ENCODE results near the gene SLFN13.
A peak's percentile ranks its signal among the peaks of the same experiment; 100 is the strongest.

The SLFN13 gene

DNA sequence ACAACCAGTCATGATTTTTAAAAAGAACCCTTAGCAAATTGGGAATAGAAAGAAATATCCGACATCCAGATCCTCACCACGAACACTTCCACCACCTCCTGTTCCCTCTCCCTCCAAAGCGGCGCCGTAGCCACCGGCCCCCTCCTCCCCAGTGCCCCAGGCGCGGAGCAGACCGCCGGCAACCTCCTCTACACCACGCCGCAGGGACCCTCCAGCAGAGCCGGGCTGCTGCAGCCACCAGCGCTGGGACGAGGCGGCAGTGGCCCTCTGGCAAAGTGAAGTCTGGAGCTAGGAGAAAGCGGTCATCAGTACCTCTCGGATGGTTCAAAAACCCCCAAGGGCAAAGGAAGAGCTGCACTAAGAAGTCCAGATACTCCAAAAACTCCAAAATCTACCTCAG is 41.4 kb upstream of the SLFN13 start:
- ATAC-seq (ENCODE audit: low read depth) (no peak), DNase-seq (ENCODE audit: low spot score) (no peak)
- no peaks in the 10 kb centered on the region for H3K36me3 ChIP-seq (ENCODE audit: low read depth)
- H3K9me3 ChIP-seq (ENCODE audit: severe bottlenecking), result peaks cover 3% of the 10 kb centered on the region
- H3K4me1 ChIP-seq (ENCODE audit: insufficient read depth, poor library complexity, severe bottlenecking), result no peaks in the 10 kb centered on the region
- H3K27ac ChIP-seq (ENCODE audit: poor library complexity, severe bottlenecking), result no peak overlapping the region
- no peak overlapping the region for H3K4me3 ChIP-seq (ENCODE audit: severe bottlenecking)
- TF ChIP-seq, protein P1, sequence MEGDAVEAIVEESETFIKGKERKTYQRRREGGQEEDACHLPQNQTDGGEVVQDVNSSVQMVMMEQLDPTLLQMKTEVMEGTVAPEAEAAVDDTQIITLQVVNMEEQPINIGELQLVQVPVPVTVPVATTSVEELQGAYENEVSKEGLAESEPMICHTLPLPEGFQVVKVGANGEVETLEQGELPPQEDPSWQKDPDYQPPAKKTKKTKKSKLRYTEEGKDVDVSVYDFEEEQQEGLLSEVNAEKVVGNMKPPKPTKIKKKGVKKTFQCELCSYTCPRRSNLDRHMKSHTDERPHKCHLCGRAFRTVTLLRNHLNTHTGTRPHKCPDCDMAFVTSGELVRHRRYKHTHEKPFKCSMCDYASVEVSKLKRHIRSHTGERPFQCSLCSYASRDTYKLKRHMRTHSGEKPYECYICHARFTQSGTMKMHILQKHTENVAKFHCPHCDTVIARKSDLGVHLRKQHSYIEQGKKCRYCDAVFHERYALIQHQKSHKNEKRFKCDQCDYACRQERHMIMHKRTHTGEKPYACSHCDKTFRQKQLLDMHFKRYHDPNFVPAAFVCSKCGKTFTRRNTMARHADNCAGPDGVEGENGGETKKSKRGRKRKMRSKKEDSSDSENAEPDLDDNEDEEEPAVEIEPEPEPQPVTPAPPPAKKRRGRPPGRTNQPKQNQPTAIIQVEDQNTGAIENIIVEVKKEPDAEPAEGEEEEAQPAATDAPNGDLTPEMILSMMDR (IDR thresholded peaks at IDR 0.05; ENCODE audit: poor library complexity, severe bottlenecking), result no peak
- H3K27me3 ChIP-seq (ENCODE audit: insufficient read depth, poor library complexity, severe bottlenecking), result peaks cover 100% of the 10 kb centered on the region

DNA sequence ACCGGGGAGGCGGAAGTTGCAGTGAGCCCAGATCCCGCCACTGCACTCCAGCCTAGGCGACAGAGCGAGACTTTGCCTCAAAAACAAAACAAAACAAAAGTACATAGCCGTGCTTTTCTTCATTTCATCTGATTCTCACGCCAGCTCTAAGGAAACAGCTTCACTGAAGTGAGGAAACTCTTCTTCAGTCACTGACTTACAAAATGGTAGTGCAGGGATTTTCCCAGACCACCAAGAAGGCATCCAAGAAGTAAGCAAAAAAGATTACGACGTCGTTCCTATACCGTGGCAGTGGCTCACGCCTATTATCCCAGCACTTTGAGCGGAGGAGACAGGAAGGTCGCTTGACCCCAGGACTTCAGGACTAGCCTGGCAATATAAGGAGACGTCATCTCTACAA is 40.4 kb upstream of the SLFN13 start:
- Histone ChIP-seq H3K36me3 (ENCODE audit: low read depth) (no peaks in the 10 kb centered on the region), H3K9me3 (ENCODE audit: severe bottlenecking) (peaks cover 3% of the 10 kb centered on the region), H3K27ac (ENCODE audit: poor library complexity, severe bottlenecking) (no peak overlapping the region), H3K4me3 (ENCODE audit: severe bottlenecking) (no peak overlapping the region), H3K4me1 (ENCODE audit: insufficient read depth, poor library complexity, severe bottlenecking) (no peaks in the 10 kb centered on the region), H3K27me3 (ENCODE audit: insufficient read depth, poor library complexity, severe bottlenecking) (peaks cover 100% of the 10 kb centered on the region)
- ATAC-seq (ENCODE audit: low read depth) (no peak), DNase-seq (ENCODE audit: low spot score) (no peak)
- TF ChIP-seq, protein P1 (IDR thresholded peaks at IDR 0.05; ENCODE audit: poor library complexity, severe bottlenecking), result no peak

DNA sequence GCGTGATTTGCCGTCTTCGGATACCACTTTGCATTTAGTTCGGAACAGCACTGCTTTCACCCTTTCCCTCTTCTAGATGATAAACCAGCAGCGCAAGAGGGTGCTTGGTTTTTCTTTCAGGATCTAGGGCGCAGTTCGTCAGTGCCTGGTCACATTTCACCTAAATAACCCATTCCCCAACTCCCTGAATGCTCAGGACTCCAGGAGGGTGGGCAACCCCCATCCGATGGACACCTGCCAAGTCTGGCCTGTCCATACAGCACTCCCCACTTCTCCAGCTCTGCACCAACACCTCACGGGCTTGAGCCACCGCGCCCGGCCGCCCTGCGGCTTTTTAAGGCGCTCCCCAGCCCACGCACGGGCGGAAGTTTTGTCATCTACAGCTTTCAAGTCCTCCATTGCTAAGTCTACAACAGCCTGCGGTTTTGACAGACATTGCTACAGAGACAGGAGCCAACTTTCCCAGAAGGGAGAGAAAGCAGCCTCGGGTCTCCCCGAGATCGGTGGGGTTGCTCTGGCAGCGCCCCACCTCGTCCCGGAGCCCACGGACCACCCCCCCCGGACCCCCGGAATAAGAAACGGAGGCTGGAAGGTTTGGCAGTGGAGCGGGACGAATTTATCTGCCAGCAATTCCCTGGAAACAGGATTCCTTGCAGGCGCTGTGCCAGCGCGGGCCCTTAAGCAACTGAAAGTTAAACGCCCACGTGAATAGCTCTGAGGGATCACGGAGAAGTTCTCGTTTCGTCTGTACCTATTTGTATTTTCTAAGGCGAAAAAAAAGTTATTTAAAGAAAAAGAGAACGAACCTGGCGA is 38.6 kb upstream of the SLFN13 start:
- Histone ChIP-seq H3K9me3 (ENCODE audit: severe bottlenecking) (peaks cover 3% of the 10 kb centered on the region), H3K27ac (ENCODE audit: poor library complexity, severe bottlenecking) (no peak overlapping the region), H3K27me3 (ENCODE audit: insufficient read depth, poor library complexity, severe bottlenecking) (peaks cover 83% of the 10 kb centered on the region), H3K36me3 (ENCODE audit: low read depth) (no peaks in the 10 kb centered on the region), H3K4me1 (ENCODE audit: insufficient read depth, poor library complexity, severe bottlenecking) (no peaks in the 10 kb centered on the region), H3K4me3 (ENCODE audit: severe bottlenecking) (peak overlapping the region; percentile 9)
- peak; percentile 54 for ATAC-seq (ENCODE audit: low read depth)
- DNase-seq (ENCODE audit: low spot score), result no peak
- TF ChIP-seq, protein P1 (IDR thresholded peaks at IDR 0.05; ENCODE audit: poor library complexity, severe bottlenecking), result no peak

DNA sequence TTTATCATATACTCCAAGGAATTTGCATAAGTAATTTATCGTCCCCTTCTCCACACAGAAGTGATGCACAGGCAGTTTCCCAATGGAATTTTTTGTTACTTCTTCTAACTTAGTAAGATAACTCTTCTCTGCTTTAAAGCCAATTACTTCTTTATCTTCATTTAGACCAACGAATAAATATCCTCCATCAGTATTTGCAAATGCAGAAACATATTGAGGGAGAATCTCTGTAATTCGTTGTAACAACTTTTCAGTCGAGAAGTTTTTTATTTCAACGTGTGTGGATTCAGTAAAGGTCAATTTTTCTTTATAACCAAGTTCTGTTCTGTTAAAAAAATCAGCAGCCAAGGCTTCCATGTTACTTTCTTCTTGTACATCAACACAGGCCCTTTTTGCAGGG is 30.7 kb upstream of the SLFN13 start:
- H3K36me3 ChIP-seq (ENCODE audit: low read depth), result no peaks in the 10 kb centered on the region

More for the DNA sequence above, 30.7 kb upstream of the SLFN13 start:
- Histone ChIP-seq H3K27me3 (ENCODE audit: insufficient read depth, poor library complexity, severe bottlenecking) (peaks cover 59% of the 10 kb centered on the region), H3K9me3 (ENCODE audit: severe bottlenecking) (no peaks in the 10 kb centered on the region), H3K4me3 (ENCODE audit: severe bottlenecking) (no peak overlapping the region), H3K27ac (ENCODE audit: poor library complexity, severe bottlenecking) (no peak overlapping the region), H3K4me1 (ENCODE audit: insufficient read depth, poor library complexity, severe bottlenecking) (no peaks in the 10 kb centered on the region)
- ATAC-seq (ENCODE audit: low read depth) (no peak), DNase-seq (ENCODE audit: low spot score) (no peak)
- TF ChIP-seq, protein P1 (IDR thresholded peaks at IDR 0.05; ENCODE audit: poor library complexity, severe bottlenecking), result no peak
